Right renal cortex interstitium (tissue), 3 donors: ENCODE measurements around the gene ADM. TPM values are rescaled to one million over a fixed set of nuclear protein-coding genes. Genes with fewer than 3 reads are reported as not detected.

ENCODE experiments used
- DNase-seq, 3 donors: peaks; one replicate each; pipeline ENCODE4 v3.0.0-alpha.2; 2013; ENCODE audit warnings: low read depth in 3 of 3, low spot score in 2 of 3
- polyA plus RNA-seq, 3 donors: library from polyadenylated mRNA; unstranded; fragments of 120-200 nt; gene quantifications; one replicate each; pipeline ENCODE4 v1.2.1, GENCODE V29; 2013; ENCODE audit not compliant: insufficient read length in 3 of 3

ADM gene
- polyA plus RNA-seq, 3 donors, result 7.0 to 9.5 (median 7.7) TPM

DNA sequence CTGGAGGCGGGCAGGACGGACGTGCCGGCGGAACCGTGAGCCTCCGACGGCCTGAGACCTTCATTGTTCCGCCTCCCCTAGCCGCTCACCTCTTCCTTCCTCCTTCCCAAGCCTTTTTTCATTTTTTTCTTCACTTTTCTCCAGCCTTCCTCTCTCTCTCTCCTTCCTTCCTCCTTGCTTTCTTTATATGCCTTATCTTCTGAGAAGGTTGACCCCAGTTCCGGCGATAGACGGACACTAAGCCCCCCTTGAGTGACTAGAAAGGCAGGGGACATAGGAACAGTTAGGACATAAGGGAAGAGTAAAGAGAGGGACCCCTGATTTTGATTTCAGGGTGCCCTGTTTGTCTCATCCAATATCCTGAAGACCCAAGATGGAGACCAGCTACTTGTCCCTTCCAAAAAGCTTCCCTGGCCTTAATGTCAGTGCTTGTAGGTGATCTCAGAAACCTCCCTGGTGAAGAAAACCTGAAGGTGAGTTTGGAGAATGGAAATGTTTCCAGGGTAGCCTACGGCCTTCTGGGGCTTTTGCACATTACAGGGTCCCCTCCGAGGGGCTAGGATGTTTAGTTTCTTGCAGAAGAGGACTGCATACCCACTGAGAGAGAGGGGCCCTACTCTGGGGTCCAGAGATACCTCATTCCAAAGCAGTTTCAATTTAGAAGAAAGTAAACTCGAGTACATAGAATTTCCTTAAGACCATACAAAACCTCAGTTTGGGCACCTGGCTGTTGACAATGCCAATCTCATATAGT is 3.5 kb downstream of the ADM start:
- no peak for DNase-seq

GRCh38 chr11:10309163-10310093 is 4.6 kb downstream of the ADM start:
- DNase-seq, result no peak

GRCh38 chr11:10310301-10310841 is 5.5 kb downstream of the ADM start:
- DNase-seq, result no peak

DNA sequence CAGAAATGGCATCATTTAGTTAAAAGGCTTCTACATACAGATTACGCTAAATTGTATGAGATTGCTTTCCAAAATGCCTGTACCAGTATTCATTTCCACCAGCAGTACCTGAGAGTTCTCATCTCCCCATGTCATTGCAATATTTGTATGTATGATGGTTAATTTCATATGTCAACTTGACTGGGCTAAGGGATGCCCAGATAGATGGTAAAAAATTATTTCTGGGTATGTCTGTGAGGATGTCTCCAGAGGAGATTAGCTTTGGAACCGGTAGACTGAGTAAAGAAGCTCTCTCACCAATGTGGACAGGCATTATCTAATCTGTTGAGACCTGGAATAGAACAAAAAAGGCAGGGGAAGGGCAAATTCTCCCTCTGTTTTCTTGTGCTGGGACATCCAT is 6.9 kb downstream of the ADM start:
- DNase-seq, result no peak

DNA sequence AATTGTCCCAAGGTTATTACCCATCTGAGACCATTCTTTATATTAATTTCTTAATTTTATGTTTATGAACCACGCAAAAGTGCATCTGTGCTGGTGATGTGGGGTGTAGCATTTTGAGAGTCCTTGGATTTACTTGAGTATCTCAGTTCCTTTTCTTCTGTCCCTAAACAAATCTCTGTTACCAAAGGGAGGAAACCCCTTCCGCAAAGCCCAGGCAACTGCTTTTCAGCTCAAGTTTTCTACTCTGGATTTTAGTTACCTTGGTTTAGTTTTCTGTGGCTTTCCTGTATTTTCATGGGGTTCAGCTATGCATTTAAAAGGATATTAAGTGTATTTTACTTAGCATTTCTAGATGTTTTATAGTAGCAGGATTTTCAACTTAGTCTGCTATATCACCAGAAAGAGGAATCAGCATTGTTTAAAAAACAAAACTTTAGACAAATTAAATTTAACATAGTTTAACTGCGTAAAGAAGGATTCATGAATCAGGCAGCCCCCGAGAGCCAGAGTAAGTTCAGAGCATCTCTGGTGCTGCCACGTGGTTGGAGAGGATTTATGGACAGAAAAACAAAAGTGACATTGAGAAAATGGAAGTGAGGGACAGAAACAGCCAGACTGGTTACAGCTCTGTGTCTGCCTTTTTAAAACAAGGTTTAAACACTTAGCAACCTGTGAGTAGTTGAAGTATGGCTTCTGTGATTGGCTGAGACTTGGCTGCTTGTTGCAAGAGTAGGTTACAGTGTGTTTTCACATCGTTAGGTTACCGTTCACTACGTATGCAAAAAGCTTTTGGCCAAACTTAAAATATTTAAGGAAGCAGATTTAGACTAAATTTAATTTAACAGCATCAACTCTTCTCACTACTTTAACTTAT is 9.6 kb downstream of the ADM start:
- DNase-seq, result no peak

DNA sequence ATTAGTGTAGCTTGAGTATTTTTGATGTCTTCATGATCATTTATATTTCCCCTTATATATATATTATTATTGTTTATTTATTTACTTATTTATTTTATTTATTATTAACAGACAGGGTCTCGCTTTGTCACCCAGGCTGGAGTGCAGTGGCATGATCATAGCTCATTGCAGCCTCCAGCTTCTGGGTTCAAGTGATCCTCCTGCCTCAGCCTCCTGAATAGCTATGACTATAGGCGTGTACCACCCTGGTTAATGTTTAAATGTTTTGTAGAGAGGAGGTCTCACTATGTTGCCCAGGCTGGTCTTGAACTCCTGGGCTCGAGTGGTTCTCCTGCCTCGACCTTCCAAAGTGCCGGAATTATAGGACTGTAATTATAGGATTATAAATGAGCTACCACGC is 10.2 kb downstream of the ADM start:
- no peak for DNase-seq

GRCh38 chr11:10317151-10317755 is 12.4 kb downstream of the ADM start:
- DNase-seq, result no peak

DNA sequence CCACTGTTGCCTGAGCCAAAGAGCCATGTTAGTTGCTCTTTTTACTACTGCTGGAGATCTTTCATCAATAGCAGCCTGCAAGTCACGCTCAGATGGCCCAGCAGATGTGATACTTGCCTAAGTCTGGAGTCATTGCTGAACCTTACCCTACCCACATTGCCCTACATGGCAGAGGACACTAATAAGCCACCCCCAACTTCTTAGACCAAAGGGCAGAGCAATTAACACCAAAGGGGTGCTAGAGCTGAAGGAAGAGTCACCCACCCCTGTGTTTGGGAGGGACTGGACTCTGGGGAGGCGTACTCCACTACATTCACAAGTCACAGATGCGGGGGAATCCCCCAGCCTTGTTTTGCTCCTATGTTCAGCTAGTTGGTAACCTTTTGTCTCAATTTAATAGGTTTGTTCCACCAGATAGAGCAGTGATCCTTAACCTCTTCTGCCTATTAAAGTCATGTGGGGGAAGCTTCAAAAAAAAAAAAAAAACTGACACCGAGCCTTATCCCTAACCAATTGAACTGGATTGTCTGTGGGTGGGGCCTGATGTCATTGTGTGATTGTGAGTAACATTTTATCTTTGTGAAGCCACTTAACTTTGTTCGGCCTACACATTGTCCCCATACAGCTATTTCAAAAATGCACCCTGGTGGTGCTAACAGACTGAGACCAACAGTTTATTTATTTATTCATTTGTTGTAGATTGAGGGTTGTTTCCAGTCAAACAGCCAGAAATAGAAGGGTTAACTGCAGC is 13.1 kb downstream of the ADM start:
- no peak for DNase-seq

GRCh38 chr11:10318527-10318802 is 13.6 kb downstream of the ADM start:
- DNase-seq, result no peak

- no peak for DNase-seq
Observed at GRCh38 chr11:10319702-10320558, 15.1 kb downstream of the ADM start.

- no peak for DNase-seq
Observed at GRCh38 chr11:10320736-10321465, 16.0 kb downstream of the ADM start.

DNA sequence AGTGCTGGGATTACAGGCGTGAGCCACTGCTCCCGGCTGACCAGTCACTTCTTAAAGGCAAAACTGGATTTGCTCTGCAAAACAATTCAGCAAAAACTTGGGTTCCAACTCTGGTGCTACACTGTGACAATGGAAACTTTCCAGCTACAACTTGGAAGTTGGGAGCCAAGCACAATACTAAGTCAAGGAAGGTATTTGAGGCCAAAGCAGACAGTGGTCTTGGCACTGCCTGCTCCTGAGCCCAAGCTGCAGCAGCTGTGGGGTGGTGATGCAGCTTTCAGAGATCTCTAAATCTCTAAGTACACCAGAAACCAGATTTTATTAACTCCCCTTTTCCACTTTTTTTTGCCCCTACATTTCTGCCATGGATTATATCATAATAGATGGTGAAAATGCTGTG is 17.5 kb downstream of the ADM start:
- no peak for DNase-seq

DNA sequence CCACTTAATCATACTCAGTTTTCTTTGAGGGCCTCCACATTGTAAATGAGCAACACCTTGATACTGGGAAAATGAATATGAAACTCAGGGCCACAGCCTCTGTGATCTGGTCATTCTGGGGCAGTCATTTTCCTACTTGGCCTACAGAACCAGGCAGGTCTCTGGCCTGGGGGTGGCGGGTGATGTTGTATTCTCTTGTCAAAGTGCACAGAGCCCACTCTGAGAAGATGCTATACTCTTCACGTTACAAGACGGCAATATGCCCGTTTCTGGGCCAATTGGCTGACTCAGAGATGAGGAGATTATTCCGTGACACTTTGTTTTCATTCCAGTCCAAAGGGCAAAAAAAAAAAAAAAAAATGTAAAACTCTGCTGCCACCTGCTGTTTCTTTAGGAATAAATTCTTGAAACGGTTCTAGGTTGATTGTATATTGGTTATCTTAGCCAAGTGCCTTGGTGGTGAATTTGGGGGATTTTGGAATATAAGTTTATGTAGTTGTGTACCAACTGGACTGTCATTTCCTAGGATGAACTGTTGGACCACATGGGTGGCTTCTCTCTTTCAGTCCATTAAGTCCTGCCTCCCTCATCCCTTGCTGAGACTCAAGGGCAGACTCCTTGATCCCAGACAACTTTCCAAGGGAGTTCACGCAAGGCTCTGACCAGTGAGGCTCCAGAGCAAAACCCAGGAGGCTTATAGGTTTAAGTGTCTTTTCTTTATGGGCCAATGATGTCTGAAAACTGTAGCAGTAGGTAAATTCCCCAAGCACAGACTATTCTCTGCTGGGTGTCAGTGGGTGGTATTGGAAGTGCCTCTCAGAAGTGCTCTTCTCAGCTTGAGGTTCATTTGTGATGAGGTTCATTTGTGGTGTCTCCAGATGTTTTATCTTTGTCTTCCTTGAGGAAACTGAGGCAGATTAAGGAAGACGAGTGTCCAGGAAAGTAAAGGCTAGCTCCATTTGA is 18.2 kb downstream of the ADM start:
- peak in 1 of 3 donors; percentile 43 for DNase-seq

GRCh38 chr11:10323793-10324170 is 18.9 kb downstream of the ADM start:
- DNase-seq, result no peak

- no peak for DNase-seq
Observed at GRCh38 chr11:10324474-10324873, 19.6 kb downstream of the ADM start.

DNA sequence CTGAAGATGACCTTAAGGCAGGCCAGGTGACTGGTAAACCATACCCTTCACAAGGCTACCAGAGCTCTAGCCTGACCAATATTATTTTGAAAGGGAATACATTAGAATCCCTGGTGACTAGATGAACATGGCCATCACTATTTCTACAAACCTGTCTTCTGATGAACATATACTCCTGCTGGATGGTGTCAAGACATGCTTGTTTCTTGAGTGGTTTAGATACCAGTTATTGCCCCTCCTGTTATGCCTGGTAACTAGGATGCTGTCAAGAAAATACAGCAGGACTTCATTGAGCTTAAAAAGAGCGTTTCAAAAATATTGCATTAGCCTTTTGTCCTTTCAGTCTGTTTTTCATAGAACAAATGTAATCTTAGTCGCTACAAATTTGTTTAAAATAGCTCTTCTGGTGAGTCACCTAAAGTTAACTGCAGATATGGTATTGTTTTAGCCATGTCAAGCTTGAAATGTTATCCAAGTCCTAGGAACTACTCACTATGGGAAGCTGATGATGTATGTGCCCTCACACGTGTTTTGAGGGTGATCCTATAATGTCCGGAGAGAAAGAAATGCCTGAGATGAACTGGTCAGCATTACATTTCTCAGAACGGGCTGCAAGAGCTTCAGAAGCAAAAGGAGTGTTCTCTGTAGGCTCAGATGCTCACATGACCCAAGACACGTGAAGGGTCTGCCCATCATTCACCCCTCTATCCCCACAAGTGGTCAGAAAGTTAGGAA is 20.6 kb downstream of the ADM start:
- no peak for DNase-seq
